Ovary (tissue), 3 donors: ENCODE results near the gene DPM1.

ENCODE experiments used
- CTCF ChIP-seq, 3 donors: fragments of 450-650 bp in 2 of 3; fragments of 200-600 bp in 1 of 3; IDR thresholded peaks; one replicate each; pipeline versions ENCODE4 v1.5.1 to v1.8.0; 2016 to 2022; ENCODE audit warnings: antibody characterized with exemption in 3 of 3, mild to moderate bottlenecking in 1 of 3
- EP300 ChIP-seq: sonication (generic); formaldehyde crosslinking; IDR thresholded peaks from one replicate; pipeline ENCODE4 v1.6.1; 2017; ENCODE audit warnings: antibody characterized with exemption
- POLR2A ChIP-seq: fragments of 450-650 bp; IDR thresholded peaks from one replicate; pipeline ENCODE4 v1.6.1; 2017; ENCODE audit warnings: antibody characterized with exemption, mild to moderate bottlenecking, moderate library complexity
- donor health status: DM: no; HTN: no; CAD: no.

GRCh38 chr20:50895111-50895830 is 63.1 kb downstream of the DPM1 start:
- TF ChIP-seq CTCF (IDR thresholded peaks at IDR 0.05) (no peak), EP300 (no peak), POLR2A (no peak)
